Activated naive CD4-positive, alpha-beta T cell (primary cell): Measurements from ENCODE around the gene RHBDL1.

Source experiments
- DNase-seq, 4 experiments: peaks; one replicate each; lab custom pipeline; 2025; lab: John Stamatoyannopoulos, UW

Gene RHBDL1

GRCh38 chr16:720447-720989, 45.0 kb downstream of the RHBDL1 start:
- no peak for DNase-seq

GRCh38 chr16:720990-721764, 45.7 kb downstream of the RHBDL1 start, which contains the start of gene ANTKMT:
Gene ANTKMT, plus strand, starts transcription at chr16:721146. Its CDS starts 129 bp downstream, at chr16:721275.
- DNase-seq = peak in 2 of 4 experiments; percentile 28 to 60

DNA sequence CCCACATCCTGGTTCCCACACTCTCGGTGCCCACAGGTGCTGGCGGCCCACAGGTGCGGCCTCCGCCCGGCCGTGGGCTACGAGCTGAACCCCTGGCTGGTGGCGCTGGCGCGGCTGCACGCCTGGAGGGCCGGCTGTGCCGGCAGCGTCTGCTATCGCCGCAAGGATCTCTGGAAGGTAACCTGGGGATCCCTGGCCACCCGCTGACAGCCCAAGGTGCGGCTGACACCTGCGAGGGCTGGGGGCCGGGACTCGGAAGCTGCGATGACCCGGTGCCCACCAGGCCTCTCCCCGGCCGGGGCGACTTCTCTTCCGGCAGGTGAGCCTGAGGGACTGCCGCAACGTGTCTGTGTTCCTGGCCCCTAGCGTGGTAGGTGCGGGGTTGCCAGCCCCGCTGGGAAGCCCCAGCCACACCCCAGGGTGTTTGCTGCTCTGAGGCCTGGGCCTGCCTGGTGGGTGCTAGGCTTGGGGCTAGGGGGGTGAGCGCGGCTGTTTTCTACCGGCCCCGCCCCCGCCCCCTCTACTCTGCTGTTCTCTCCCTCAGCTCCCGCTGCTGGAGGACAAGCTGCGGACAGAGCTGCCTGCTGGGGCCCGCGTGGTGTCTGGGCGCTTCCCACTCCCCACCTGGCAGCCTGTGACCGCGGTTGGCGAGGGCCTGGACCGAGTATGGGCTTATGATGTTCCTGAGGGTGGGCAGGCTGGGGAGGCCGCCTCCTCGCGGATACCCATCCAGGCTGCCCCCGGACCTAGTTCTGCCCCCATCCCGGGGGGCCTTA, 46.5 kb downstream of the RHBDL1 start:
- DNase-seq = no peak

DNA sequence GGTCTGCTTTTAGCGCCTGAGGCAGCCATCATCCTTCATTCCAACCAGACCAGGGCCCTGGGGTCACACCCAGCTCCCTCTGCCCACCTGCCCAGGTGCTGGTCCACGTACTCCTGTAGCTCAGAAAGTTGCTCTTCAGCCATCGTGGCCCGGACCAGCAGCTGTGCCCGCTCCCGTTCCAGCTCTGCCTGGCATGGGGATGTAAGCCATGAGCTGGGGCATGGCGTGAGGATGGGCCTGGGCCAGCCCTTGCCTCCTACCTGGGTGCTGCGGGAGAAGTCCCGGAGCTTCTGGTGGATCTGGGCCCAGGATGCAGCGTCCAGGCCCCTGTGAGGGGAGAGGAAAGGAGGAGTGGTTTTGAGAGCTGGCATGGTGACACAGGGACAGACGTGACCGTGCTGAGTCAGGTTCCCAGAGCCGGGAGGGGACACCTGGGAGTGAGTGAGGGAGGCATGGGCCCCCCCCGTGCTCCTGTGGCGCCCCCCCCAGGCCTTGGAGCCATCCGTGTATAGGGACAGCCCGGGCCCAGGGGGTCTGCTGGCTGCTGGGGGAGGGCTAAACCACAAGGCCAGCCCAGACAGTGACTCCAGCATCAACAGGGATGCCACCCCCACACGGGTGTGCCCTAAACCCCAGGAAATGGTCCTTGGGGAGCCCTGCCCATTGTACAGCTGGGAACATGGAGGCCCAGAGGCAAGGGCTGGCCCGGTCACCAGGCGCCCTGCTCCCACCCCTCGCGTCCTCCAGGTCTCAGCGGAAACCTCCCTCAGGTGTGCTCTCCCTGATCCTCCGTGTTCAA, 47.6 kb downstream of the RHBDL1 start:
- DNase-seq = no peak

DNA sequence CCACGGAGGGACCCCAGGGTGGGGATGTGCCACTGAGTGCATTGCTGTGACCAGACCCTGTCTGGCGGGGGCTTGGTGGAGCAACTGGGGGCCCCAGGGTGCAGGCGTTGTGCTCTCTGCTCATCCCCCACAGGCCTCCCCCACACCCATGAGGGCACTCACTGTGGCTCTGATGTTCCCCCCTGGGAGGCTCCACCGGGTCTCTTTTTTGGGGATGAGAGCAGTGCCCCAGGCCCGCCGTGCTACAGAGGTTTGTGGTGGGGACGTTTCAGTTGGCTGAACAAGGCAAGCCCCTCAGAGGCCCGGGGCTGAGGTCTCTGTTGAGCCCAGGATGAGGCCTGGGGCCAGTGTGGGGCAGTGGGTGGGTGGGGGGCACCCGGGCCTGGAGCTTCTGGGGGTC, 48.2 kb downstream of the RHBDL1 start:
- no peak for DNase-seq

DNA sequence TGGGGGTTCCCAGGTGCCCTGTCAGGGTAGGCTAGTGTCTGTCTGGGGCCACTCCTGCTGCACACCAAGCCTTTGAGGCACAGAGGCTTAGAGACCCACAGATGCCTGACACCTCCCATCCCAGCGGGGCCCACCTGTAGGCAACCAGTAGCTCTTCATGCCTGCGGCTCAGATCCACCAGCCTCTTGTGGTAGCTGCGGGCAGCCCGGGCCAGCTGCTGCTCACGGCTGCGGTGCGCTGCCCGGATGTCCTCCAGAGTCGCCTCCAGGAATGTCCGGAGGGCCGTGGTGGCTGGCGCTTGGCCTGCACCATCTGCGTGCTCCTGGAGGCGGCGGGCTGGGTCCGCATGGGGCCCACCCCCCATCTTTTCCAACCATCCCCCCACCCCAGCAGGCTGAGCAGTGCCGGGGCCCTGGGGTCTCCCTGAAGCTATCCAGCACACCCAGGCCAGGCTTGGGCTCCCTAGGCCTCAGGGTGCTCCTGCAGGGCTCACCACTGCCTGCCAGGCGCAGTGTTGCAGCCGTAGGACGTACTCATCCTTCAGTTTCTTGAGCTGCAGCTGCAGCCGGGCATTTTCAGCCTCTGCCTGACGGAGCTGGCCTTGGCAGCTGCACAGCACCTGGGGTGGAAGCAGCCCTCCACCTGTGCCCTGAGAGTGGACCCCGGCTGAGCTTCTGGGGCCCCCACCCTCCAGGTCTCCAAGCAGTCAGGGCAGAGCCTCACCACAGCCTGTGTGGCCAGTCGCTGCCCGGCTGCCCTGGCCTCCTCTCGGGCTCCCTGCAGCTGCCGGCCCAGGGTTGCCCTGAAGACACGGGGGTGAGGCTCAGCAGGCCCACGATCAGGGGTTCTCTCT, 48.9 kb downstream of the RHBDL1 start:
- no peak for DNase-seq

DNA sequence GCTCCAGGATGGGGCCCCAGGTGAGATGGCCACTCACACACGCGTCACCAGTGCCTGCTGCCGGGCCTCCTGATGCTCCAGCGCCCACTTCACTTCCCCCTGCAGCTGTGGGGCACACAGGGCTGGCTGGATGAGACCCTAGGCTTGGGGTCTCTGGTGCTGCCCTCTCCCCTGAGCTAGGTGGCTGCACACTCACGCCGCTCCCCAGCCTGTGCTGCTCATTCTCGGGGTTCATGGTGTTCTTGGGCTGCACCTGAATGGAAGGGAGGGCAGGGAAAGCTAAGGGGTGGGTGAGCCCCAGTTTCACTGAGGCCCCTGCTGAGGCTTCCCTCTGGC, 49.5 kb downstream of the RHBDL1 start:
- no peak for DNase-seq

- DNase-seq = no peak
Measured at GRCh38 chr16:725463-726187, 50.2 kb downstream of the RHBDL1 start.

GRCh38 chr16:726188-726437, 50.6 kb downstream of the RHBDL1 start:
- DNase-seq = no peak

GRCh38 chr16:726438-727290, 51.2 kb downstream of the RHBDL1 start, which contains the start of the genes CCDC78 and HAGHL:
Gene CCDC78, minus strand, starts transcription at chr16:726443. Its CDS starts 76 bp downstream, at chr16:726367.
Gene HAGHL, plus strand, starts transcription at chr16:727106. Its CDS starts 404 bp downstream, at chr16:727510.
- peak in 2 of 4 experiments; percentile 31 to 57 for DNase-seq

- DNase-seq = peak in 1 of 4 experiments; percentile 19
Measured at GRCh38 chr16:727291-727977, 52.0 kb downstream of the RHBDL1 start.
